Activated gamma-delta T cell treated with anti-CD3 and anti-CD28 coated beads, Interleukin-2, amount 50 U/mL, for 16 hours (primary cell): Measurements from ENCODE around the gene PI4KA.
"Not testable (repeated sequence)": the region's sequence is repeated elsewhere in the genome, so short reads cannot be mapped to it uniquely, and the experiment has no call there.

Experiments used
- DNase-seq: peaks from one replicate; pipeline ENCODE4 v3.0.0-alpha.2; 2020; ENCODE audit warnings: low read depth

Gene PI4KA

DNA sequence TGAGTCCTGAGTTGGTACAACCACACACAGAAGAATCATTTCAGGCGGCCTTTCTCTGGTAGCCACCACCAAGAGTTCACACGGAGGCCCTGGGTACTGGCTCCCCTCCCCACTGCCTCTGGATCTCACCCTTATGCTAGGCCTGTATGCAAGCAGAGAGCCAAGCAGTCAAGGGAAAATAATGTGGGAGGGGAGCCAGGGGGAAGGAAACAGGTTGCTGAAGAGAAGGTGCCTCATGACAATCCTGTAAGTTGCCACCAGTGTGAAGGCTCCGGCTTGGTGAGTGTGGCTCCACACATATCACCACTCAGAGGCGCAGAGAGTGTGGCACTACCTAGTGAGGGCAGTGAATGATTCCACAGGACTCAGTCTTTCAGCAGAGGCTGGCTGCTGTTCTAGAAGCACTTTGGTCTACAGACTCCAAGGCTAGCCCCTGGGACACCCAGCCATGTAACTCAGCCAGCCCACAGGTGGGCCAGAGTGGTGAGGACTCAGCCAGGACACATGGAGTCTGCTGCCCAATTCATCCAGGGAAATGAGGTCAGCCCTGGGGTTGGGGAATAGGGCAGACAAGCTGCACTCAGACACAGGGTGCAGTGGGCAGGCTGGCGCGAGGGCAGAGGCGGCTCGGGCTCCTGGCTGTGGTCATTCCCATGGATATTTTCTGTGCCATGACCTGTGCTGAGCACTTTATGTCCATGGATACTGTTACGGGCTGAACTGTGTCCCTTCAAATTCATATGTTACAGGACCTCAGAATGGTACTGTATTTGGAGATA lies 133.7 kb downstream of the PI4KA start:
- DNase-seq: no peak

- DNase-seq: no peak
Observed at GRCh38 chr22:20721409-20722218, 137.0 kb downstream of the PI4KA start.

DNA sequence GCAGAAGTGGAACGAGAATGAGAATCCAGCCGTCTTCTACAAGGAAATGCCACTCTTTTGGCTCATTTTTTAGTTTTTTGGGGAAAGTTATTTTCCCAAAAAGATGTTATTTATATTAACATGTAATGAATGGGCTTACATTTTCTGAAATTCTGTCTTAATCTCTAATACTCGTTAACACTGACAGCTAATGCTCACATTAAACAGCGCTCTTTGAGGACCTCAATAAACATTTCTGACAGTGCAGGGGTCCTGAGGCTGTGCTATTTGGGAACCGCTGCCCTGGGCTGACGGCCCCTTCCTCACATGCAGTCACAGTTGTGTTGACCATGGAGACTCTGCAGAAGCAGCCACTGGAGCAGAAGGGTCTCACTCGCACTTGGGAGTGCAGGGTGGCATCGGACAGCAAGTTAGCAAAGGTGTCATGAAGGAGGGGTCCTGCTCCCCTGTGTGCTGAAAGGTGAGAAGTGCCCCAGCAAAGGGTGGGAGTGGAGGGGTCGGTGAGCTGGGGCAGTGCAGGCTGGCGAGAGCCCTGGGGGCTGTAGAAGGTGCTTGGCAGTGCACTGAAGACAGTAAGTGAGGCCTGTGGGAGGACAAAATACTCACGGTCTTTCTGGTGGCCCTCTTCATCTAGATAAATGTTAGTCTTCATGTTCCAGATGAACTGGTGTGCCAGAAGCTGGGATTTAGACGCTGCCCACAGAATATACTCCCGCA lies 137.8 kb downstream of the PI4KA start:
- DNase-seq: no peak

DNA sequence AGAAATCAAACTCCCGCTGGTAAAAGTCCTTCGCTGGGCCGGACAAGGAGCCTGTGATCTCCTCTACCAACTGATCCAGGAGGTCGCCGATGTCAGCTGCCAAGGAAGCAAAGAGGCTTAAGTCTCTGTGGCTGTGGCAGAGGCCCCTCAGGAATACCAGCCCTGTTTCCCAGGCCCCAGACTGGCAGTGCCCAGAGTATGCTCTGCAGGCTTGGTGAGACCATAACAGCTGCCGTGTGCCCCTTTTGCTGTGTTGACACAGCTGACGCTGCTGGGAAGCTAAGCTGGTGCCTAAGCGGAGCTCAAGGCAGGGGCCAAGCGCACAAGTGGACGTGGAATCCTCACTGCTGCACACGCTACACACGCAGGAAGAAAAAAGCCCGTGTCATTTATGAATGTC lies 139.9 kb downstream of the PI4KA start:
- not testable (repeated sequence) for DNase-seq

- not testable (repeated sequence) for DNase-seq
Observed at GRCh38 chr22:20717981-20718380, 140.6 kb downstream of the PI4KA start.

- DNase-seq: not testable (repeated sequence)
Observed at GRCh38 chr22:20717213-20717866, 141.3 kb downstream of the PI4KA start.

DNA sequence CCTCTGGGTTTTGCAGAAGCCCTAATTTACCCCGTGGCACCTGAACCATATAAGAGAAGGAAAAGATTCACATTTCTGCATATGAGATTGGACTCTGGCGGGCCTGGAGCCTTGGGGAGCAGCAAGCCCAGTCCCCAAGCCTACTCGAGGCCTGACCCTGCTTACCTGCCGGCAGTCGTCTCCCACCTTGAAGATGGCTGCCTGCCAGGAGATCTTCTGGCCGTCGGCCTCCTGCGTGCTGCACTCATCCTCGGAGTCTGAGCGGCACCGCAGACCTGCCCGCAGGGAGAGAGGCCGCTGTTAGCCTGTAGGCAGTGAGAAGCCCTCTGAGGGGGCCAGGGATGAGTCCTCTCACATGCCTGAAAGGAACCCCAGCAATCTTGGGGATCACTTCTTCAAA lies 145.5 kb downstream of the PI4KA start:
- not testable (repeated sequence) for DNase-seq

DNA sequence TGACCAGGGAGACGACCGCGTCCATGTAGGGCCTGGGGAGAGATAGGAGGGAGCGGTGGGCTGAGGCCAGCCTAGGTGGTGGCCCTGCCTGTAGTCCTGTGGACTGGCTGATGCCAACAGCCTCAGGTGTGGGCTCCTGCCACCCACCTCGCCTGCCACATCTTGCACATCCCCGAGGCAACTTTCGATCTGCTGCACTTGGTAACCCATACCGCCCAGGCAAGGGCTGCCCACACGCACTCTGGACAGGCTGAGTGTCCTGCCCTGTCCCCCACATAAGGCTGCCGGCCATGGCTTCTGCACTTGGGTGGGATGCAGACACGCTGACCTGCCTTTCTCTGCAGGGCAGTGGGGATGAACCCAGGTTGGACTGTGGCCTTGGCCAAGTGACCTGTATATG lies 148.6 kb downstream of the PI4KA start:
- DNase-seq: not testable (repeated sequence)

DNA sequence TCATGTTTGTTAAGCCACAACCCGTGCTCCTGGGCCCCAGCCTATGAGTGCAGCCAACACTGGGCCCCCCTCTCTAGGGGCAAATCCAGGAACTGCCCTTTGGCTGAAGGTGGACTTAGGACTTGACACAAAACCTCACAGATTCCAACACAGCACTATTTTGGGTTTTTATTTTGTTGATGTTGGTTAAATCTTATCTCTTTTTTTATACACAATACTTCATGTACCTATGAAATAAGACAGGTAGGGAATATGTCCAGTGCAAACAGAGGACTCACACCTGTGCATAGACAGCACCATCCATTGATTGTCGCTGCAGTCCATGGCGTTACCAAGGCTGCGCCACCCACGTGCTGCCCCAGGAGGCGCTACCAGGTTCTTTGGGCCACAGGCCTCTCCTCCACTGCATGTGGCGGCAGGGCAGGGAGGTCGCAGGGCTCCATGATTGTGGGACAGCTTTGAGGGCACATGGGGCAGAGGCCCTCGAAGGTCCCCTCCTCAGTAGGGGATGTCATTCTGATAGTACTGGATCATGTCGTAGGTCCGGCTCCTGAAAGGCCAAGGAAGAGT lies 151.0 kb downstream of the PI4KA start:
- DNase-seq: not testable (repeated sequence)

- DNase-seq: not testable (repeated sequence)
Observed at GRCh38 chr22:20703816-20704609, 154.6 kb downstream of the PI4KA start.

DNA sequence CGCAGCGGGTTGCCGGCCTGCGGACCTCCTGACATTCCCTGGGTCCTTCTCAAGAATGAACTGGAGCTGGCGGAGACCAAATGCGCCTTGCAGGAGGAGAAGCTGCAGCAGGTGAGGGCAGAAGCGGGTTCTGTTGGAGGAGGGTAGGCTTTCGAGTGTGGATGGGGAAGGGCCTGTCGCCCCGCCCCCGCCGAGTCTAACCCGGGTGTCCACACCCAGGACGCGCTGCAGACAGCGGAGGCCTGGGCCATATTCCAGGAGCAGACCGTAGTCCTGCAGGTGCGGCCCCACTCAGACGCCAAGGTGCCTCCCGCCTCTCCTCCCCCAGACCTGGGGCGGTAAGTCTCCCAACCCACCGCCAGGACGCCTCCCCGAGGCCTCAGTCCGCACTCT lies 155.2 kb downstream of the PI4KA start:
- DNase-seq: not testable (repeated sequence)

- peak; percentile 96 for DNase-seq
Observed at GRCh38 chr22:20702546-20703413, 155.8 kb downstream of the PI4KA start.

DNA sequence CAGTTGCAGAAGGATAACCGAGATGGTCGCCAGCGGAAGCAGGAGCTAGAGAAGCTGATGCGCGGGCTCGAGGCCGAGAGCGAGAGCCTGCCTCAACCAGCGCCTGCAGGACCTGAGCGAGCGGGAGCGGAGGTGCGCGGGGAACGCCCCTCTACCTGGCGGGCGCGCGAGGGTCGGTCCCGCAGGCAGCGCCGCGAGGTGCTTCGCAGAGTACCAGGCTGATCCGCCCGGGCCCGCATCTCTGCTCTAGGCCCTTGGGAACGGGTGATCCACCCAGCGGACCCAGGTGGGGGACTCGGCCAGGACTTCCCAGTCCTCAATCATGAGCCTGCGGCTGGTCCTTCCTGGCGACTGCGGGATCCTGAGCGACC lies 156.5 kb downstream of the PI4KA start:
- not testable (repeated sequence) for DNase-seq

GRCh38 chr22:20701680-20702136 lies 156.9 kb downstream of the PI4KA start:
- not testable (repeated sequence) for DNase-seq

- not testable (repeated sequence) for DNase-seq
Observed at GRCh38 chr22:20700347-20700746, 158.3 kb downstream of the PI4KA start.

GRCh38 chr22:20699856-20700255 lies 158.8 kb downstream of the PI4KA start:
- not testable (repeated sequence) for DNase-seq

GRCh38 chr22:20697481-20698113 lies 161.0 kb downstream of the PI4KA start:
- not testable (repeated sequence) for DNase-seq

- not testable (repeated sequence) for DNase-seq
Observed at GRCh38 chr22:20696056-20696455, 162.6 kb downstream of the PI4KA start.

GRCh38 chr22:20695205-20695604 lies 163.4 kb downstream of the PI4KA start:
- DNase-seq: not testable (repeated sequence)
